C4-2B (cell line): ENCODE results near the gene DUSP10.

ENCODE experiments used
- ZFX ChIP-seq: fragments of 450-650 bp; IDR thresholded peaks from 2 replicates; pipeline ENCODE4 v1.6.1; 2017
- TF ChIP-seq, protein P1 (sequence below): fragments of 450-650 bp; conservative IDR thresholded peaks from 2 replicates; pipeline ENCODE4 v1.5.1; 2017; ENCODE audit warnings: mild to moderate bottlenecking

DNA sequence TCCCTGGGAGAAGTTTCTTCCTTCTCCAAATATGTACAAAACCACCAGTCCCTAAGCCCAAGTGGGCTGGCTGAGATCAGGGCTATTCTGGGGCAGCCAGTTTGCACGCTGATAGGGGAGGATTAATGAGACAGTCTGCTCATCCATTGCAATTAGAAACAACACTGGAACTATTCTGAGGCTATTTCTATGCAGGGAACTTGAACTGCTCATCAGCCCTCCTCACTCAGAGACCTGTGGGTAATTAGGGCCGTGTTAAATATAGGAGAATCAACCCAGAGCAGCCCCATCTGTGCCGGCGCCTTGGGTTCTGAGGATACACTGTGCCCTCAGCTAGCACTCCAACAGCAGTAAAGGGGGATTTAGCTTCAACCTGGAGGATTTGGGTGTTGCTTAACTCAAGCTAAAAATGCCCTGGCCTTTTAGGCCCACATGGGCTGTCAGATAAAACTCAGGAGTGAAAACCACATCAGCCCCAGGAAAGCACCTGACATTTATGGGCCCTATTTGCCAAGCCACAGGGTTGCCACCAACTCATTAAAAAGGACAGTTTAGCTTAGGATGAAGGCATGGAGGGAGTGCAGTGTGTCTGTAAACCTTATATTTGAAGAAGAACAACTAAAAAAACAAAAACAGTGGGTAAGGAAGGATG, 53.9 kb downstream of the DUSP10 start:
- TF ChIP-seq, protein P1, sequence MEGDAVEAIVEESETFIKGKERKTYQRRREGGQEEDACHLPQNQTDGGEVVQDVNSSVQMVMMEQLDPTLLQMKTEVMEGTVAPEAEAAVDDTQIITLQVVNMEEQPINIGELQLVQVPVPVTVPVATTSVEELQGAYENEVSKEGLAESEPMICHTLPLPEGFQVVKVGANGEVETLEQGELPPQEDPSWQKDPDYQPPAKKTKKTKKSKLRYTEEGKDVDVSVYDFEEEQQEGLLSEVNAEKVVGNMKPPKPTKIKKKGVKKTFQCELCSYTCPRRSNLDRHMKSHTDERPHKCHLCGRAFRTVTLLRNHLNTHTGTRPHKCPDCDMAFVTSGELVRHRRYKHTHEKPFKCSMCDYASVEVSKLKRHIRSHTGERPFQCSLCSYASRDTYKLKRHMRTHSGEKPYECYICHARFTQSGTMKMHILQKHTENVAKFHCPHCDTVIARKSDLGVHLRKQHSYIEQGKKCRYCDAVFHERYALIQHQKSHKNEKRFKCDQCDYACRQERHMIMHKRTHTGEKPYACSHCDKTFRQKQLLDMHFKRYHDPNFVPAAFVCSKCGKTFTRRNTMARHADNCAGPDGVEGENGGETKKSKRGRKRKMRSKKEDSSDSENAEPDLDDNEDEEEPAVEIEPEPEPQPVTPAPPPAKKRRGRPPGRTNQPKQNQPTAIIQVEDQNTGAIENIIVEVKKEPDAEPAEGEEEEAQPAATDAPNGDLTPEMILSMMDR: no peak
- TF ChIP-seq ZFX: no peak; the same call in 1 of the 2 replicates
